GM06990 (cell line): ENCODE measurements around the gene ELAVL2.

Source experiments
- DNase-seq: peaks from one replicate; pipeline ENCODE4 v3.0.0-alpha.2; 2011; ENCODE audit not compliant: insufficient read length; ENCODE audit errors: extremely low read depth
- H3K27me3 ChIP-seq: replicated peaks from 2 replicates; pipeline ENCODE4 v1.6.0; 2011; ENCODE audit warnings: low read length; ENCODE audit not compliant: control insufficient read depth, insufficient read depth
- H3K36me3 ChIP-seq: 2 replicates; pipeline ENCODE4 v1.5.1; 2011; ENCODE audit warnings: low read length; ENCODE audit not compliant: control insufficient read depth, insufficient read depth
- H3K4me3 ChIP-seq: replicated peaks from 2 replicates; pipeline ENCODE4 v1.5.1; 2011; ENCODE audit warnings: low read depth, mild to moderate bottlenecking, control low read depth, low read length
- CTCF ChIP-seq: IDR thresholded peaks from 2 replicates; pipeline ENCODE4 v1.5.1; 2011; ENCODE audit warnings: low read length, control low read depth, mild to moderate bottlenecking, inconsistent platforms; ENCODE audit not compliant: insufficient read depth, poor library complexity, severe bottlenecking

Gene ELAVL2

GRCh38 chr9:23698161-23698560, 127.9 kb downstream of the ELAVL2 start:
- TF ChIP-seq CTCF: no peak
- DNase-seq: no peak
- Histone ChIP-seq H3K36me3 (no peaks in the 10 kb centered on the region), H3K4me3 (no peak overlapping the region), H3K27me3 (no peaks in the 10 kb centered on the region)

GRCh38 chr9:23695572-23695971, 130.5 kb downstream of the ELAVL2 start:
- no peak for DNase-seq
- Histone ChIP-seq H3K36me3 (no peaks in the 10 kb centered on the region), H3K4me3 (no peak overlapping the region), H3K27me3 (no peaks in the 10 kb centered on the region)
- no peak for TF ChIP-seq CTCF

GRCh38 chr9:23693374-23693773, 132.7 kb downstream of the ELAVL2 start:
- no peak overlapping the region for H3K4me3 ChIP-seq
- H3K36me3 ChIP-seq: no peaks in the 10 kb centered on the region
- no peak for DNase-seq
- no peaks in the 10 kb centered on the region for H3K27me3 ChIP-seq
- no peak for TF ChIP-seq CTCF

- DNase-seq: no peak
- no peak for TF ChIP-seq CTCF
- Histone ChIP-seq H3K27me3 (no peaks in the 10 kb centered on the region), H3K4me3 (no peak overlapping the region), H3K36me3 (no peaks in the 10 kb centered on the region)
These were observed 139.1 kb downstream of the ELAVL2 start for GRCh38 chr9:23686896-23687295.

GRCh38 chr9:23686257-23686656, 139.8 kb downstream of the ELAVL2 start:
- no peak for TF ChIP-seq CTCF
- Histone ChIP-seq H3K27me3 (no peaks in the 10 kb centered on the region), H3K4me3 (no peak overlapping the region), H3K36me3 (no peaks in the 10 kb centered on the region)
- DNase-seq: no peak

GRCh38 chr9:23683611-23684061, 142.4 kb downstream of the ELAVL2 start:
- DNase-seq: no peak
- Histone ChIP-seq H3K36me3 (no peaks in the 10 kb centered on the region), H3K27me3 (no peaks in the 10 kb centered on the region), H3K4me3 (no peak overlapping the region)
- no peak for TF ChIP-seq CTCF
